HEK293 (cell line): ENCODE measurements around the gene CCDC149.

Experiments
- CTCF ChIA-PET: fragments of 350-600 bp; formaldehyde crosslinking; extraction: SDS; loops from one replicate; lab custom pipeline; 2021; ENCODE audit warnings: antibody characterized with exemption; lab: Yijun Ruan, JAX
- POLR2A ChIA-PET: fragments of 300-600 bp; formaldehyde crosslinking; extraction: SDS; loops from one replicate; lab custom pipeline; 2020; ENCODE audit warnings: antibody characterized with exemption, inconsistent platforms; lab: Yijun Ruan, JAX
- H3K27ac ChIP-seq: fragments of 200-500 bp; sonication (Bioruptor generic); 2 replicates; pipeline ENCODE4 v1.5.1; 2014; ENCODE audit warnings: low read depth, low read length, control low read depth, inconsistent platforms; ENCODE audit errors: extremely low read depth
- H3K36me3 ChIP-seq, 2 experiments: fragments of 200-500 bp in 1 of 2; sonication (Bioruptor generic) in 1 of 2; 1 replicate in 1 of 2; 2 replicates in 1 of 2; pipeline ENCODE4 v1.5.1; 2014 to 2017; ENCODE audit warnings: inconsistent platforms in 2 of 2, low read length in 2 of 2; ENCODE audit not compliant: control insufficient read depth in 2 of 2, insufficient read depth in 1 of 2
- H3K4me1 ChIP-seq: fragments of 200-500 bp; sonication (Bioruptor generic); 2 replicates; pipeline ENCODE4 v1.5.1; 2014; ENCODE audit warnings: mild to moderate bottlenecking, low read length, inconsistent platforms; ENCODE audit not compliant: control insufficient read depth, insufficient read depth
- H3K4me3 ChIP-seq: 2 replicates; pipeline ENCODE4 v1.5.1; 2011; ENCODE audit warnings: low read depth, mild to moderate bottlenecking, control low read depth, low read length, moderate library complexity
- H3K9me3 ChIP-seq: fragments of 200-500 bp; sonication (Bioruptor generic); 2 replicates; pipeline ENCODE4 v1.5.1; 2014; ENCODE audit warnings: low read depth, low read length, inconsistent platforms; ENCODE audit not compliant: control insufficient read depth, insufficient read depth
- KLF9 ChIP-seq: fragments of 450-650 bp; formaldehyde crosslinking; IDR thresholded peaks from 2 replicates; pipeline ENCODE4 v1.5.1; 2016; ENCODE audit warnings: missing biosample characterization, missing genetic modification characterization, low read depth
- OSR2 ChIP-seq: fragments of 450-650 bp; formaldehyde crosslinking; IDR thresholded peaks from 2 replicates; pipeline ENCODE4 v1.5.1; 2016; ENCODE audit warnings: missing biosample characterization, missing genetic modification characterization
- TCF7L2 ChIP-seq: IDR thresholded peaks from 2 replicates; pipeline ENCODE4 v1.6.1; 2011; ENCODE audit warnings: low read depth, mild to moderate bottlenecking, inconsistent platforms, low read length, moderate library complexity, borderline replicate concordance
- ZBTB8A ChIP-seq: fragments of 450-650 bp; formaldehyde crosslinking; IDR thresholded peaks from 2 replicates; pipeline ENCODE4 v1.5.1; 2016; ENCODE audit warnings: missing biosample characterization, missing genetic modification characterization
- ZFP37 ChIP-seq: fragments of 450-650 bp; formaldehyde crosslinking; IDR thresholded peaks from 2 replicates; pipeline ENCODE4 v1.5.1; 2016; ENCODE audit warnings: missing biosample characterization, missing genetic modification characterization
- ZNF10 ChIP-seq: fragments of 450-650 bp; formaldehyde crosslinking; IDR thresholded peaks from 2 replicates; pipeline ENCODE4 v1.5.1; 2017; ENCODE audit warnings: missing biosample characterization, missing genetic modification characterization
- ZNF114 ChIP-seq: fragments of 450-650 bp; formaldehyde crosslinking; IDR thresholded peaks from 2 replicates; pipeline ENCODE4 v1.5.0; 2017; ENCODE audit warnings: missing biosample characterization, missing genetic modification characterization
- ZNF174 ChIP-seq: fragments of 450-650 bp; formaldehyde crosslinking; IDR thresholded peaks from 2 replicates; pipeline ENCODE4 v1.5.0; 2017; ENCODE audit warnings: missing biosample characterization, mild to moderate bottlenecking, missing genetic modification characterization
- ZNF214 ChIP-seq: fragments of 450-650 bp; formaldehyde crosslinking; IDR thresholded peaks from 2 replicates; pipeline ENCODE4 v1.5.1; 2017; ENCODE audit warnings: missing biosample characterization, mild to moderate bottlenecking, missing genetic modification characterization, borderline replicate concordance
- ZNF302 ChIP-seq: fragments of 450-650 bp; formaldehyde crosslinking; IDR thresholded peaks from 2 replicates; pipeline ENCODE4 v1.5.1; 2016; ENCODE audit warnings: missing biosample characterization, missing genetic modification characterization, low read depth
- ZNF585B ChIP-seq: fragments of 450-650 bp; formaldehyde crosslinking; IDR thresholded peaks from 2 replicates; pipeline ENCODE4 v1.5.1; 2016; ENCODE audit warnings: missing biosample characterization, missing genetic modification characterization
- ZNF626 ChIP-seq: fragments of 450-650 bp; sonication (Bioruptor Pico); formaldehyde crosslinking; IDR thresholded peaks from 2 replicates; pipeline ENCODE4 v1.5.1; 2018; ENCODE audit warnings: missing biosample characterization, missing genetic modification characterization, inconsistent platforms
- ZSCAN30 ChIP-seq: fragments of 450-650 bp; IDR thresholded peaks from 2 replicates; pipeline ENCODE4 v1.5.1; 2018; ENCODE audit warnings: missing biosample characterization, mild to moderate bottlenecking, missing genetic modification characterization, moderate library complexity
- TF ChIP-seq, protein P1 (sequence below): fragments of 450-650 bp; formaldehyde crosslinking; IDR thresholded peaks from 2 replicates; pipeline ENCODE4 v1.5.1; 2016; ENCODE audit warnings: missing biosample characterization, missing genetic modification characterization
- TF ChIP-seq, protein P2 (sequence below): fragments of 450-650 bp; IDR thresholded peaks from 2 replicates; pipeline ENCODE4 v1.5.1; 2018; ENCODE audit warnings: missing biosample characterization, mild to moderate bottlenecking, missing genetic modification characterization
- TF ChIP-seq, protein P3 (sequence below): fragments of 450-650 bp; formaldehyde crosslinking; IDR thresholded peaks from 2 replicates; pipeline ENCODE4 v1.5.1; 2016; ENCODE audit warnings: missing biosample characterization, missing genetic modification characterization
- TF ChIP-seq, protein P4 (sequence below): fragments of 450-650 bp; formaldehyde crosslinking; IDR thresholded peaks from 2 replicates; pipeline ENCODE4 v1.5.1; 2016; ENCODE audit warnings: missing biosample characterization, missing genetic modification characterization
- TF ChIP-seq, protein P5 (sequence below): fragments of 450-650 bp; formaldehyde crosslinking; IDR thresholded peaks from 2 replicates; pipeline ENCODE4 v1.5.1; 2017; ENCODE audit warnings: missing biosample characterization, missing genetic modification characterization

Gene CCDC149

DNA sequence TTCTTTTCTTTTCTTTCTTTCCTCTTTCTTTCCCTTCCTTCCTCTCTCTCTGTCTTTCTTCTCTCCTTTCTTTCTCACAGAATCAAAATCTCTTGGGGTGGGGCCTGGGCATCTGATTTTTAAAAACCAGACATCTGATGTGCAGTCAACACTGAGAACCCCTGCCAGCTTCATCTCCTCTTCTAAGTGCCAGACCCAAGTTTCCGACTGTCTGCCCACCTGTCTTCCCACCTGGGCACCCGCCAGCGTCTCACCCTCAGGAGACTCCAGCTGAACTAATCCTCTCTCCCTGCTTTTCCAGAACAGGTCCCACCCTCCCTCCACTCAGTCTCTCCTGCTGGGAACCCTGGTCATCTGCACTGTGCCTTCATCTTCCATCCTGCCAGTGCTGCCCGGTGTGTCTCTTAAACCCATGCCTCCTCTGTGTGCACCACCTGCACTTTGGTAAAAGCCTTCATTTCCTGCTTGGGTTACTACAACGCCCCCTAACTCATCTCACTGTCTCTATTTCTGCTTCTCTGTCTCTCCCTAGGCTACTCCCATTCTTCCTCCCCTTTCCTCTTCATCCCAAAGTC lies 114.7 kb downstream of the CCDC149 start (continued):
- TF ChIP-seq, protein P1, sequence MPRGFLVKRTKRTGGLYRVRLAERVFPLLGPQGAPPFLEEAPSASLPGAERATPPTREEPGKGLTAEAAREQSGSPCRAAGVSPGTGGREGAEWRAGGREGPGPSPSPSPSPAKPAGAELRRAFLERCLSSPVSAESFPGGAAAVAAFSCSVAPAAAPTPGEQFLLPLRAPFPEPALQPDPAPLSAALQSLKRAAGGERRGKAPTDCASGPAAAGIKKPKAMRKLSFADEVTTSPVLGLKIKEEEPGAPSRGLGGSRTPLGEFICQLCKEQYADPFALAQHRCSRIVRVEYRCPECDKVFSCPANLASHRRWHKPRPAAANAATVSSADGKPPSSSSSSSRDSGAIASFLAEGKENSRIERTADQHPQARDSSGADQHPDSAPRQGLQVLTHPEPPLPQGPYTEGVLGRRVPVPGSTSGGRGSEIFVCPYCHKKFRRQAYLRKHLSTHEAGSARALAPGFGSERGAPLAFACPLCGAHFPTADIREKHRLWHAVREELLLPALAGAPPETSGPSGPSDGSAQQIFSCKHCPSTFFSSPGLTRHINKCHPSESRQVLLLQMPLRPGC (tag by site-specific recombination): no peak
- no peak for TF ChIP-seq ZNF626 (tag by site-specific recombination)
- TF ChIP-seq, protein P2, sequence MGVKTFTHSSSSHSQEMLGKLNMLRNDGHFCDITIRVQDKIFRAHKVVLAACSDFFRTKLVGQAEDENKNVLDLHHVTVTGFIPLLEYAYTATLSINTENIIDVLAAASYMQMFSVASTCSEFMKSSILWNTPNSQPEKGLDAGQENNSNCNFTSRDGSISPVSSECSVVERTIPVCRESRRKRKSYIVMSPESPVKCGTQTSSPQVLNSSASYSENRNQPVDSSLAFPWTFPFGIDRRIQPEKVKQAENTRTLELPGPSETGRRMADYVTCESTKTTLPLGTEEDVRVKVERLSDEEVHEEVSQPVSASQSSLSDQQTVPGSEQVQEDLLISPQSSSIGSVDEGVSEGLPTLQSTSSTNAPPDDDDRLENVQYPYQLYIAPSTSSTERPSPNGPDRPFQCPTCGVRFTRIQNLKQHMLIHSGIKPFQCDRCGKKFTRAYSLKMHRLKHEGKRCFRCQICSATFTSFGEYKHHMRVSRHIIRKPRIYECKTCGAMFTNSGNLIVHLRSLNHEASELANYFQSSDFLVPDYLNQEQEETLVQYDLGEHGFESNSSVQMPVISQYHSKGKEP (tag by site-specific recombination): no peak

DNA sequence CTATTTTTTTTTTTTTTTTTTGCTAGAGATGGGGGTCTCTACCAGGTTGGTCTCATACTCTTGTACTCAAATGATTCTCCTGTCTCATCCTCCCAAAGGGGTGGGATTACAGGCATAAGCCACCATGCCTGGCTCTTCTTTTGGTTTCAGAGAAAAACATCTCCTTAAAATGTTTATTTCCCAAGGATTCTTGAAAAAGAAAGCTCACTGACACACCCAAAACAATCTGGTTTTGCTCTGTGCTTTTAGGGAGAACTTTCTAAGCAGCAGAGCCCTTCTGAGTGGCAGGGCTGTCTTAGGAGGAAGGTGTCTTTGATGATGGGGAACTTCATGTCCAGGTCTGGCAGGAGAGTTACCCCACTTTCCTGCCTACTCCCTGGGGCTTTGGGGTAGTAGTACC lies 116.2 kb downstream of the CCDC149 start:
- H3K27ac ChIP-seq: no peak overlapping the region
- H3K4me3 ChIP-seq: no peak overlapping the region
- no peaks in the 10 kb centered on the region for H3K9me3 ChIP-seq
- ChIA-PET CTCF (interaction anchor here (0.6 kb wide), 1 partner anchor 287 kb away, joined by 4 read pairs; no protein-coding TSS in a partner anchor), POLR2A (interaction anchor here (0.7 kb wide), 1 partner anchor 283 kb away, joined by 4 read pairs; no protein-coding TSS in a partner anchor)
- no peaks in the 10 kb centered on the region for H3K36me3 ChIP-seq
- H3K4me1 ChIP-seq: no peaks in the 10 kb centered on the region
- TF ChIP-seq, protein P3, sequence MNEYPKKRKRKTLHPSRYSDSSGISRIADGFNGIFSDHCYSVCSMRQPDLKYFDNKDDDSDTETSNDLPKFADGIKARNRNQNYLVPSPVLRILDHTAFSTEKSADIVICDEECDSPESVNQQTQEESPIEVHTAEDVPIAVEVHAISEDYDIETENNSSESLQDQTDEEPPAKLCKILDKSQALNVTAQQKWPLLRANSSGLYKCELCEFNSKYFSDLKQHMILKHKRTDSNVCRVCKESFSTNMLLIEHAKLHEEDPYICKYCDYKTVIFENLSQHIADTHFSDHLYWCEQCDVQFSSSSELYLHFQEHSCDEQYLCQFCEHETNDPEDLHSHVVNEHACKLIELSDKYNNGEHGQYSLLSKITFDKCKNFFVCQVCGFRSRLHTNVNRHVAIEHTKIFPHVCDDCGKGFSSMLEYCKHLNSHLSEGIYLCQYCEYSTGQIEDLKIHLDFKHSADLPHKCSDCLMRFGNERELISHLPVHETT (tag by site-specific recombination): no peak
- TF ChIP-seq ZNF174 (no peak), ZNF585B (tag by site-specific recombination) (no peak), ZNF214 (tag by site-specific recombination) (no peak), ZSCAN30 (tag by site-specific recombination) (no peak), KLF9 (tag by site-specific recombination) (no peak), ZNF114 (tag by site-specific recombination) (no peak), OSR2 (tag by site-specific recombination) (no peak), ZBTB8A (tag by site-specific recombination) (no peak), TCF7L2 (no peak), ZNF10 (no peak), ZNF302 (tag by site-specific recombination) (no peak), ZFP37 (tag by site-specific recombination) (no peak)
- TF ChIP-seq, protein P4, sequence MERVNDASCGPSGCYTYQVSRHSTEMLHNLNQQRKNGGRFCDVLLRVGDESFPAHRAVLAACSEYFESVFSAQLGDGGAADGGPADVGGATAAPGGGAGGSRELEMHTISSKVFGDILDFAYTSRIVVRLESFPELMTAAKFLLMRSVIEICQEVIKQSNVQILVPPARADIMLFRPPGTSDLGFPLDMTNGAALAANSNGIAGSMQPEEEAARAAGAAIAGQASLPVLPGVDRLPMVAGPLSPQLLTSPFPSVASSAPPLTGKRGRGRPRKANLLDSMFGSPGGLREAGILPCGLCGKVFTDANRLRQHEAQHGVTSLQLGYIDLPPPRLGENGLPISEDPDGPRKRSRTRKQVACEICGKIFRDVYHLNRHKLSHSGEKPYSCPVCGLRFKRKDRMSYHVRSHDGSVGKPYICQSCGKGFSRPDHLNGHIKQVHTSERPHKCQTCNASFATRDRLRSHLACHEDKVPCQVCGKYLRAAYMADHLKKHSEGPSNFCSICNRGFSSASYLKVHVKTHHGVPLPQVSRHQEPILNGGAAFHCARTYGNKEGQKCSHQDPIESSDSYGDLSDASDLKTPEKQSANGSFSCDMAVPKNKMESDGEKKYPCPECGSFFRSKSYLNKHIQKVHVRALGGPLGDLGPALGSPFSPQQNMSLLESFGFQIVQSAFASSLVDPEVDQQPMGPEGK (tag by site-specific recombination): no peak
- TF ChIP-seq, protein P5, sequence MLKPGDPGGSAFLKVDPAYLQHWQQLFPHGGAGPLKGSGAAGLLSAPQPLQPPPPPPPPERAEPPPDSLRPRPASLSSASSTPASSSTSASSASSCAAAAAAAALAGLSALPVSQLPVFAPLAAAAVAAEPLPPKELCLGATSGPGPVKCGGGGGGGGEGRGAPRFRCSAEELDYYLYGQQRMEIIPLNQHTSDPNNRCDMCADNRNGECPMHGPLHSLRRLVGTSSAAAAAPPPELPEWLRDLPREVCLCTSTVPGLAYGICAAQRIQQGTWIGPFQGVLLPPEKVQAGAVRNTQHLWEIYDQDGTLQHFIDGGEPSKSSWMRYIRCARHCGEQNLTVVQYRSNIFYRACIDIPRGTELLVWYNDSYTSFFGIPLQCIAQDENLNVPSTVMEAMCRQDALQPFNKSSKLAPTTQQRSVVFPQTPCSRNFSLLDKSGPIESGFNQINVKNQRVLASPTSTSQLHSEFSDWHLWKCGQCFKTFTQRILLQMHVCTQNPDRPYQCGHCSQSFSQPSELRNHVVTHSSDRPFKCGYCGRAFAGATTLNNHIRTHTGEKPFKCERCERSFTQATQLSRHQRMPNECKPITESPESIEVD (tag by site-specific recombination): no peak
